GM13976 (cell line): Measurements from ENCODE around the gene CCDC187.

Experiments used
- DNase-seq: peaks from one replicate; pipeline ENCODE4 v3.0.0; 2012; ENCODE audit warnings: low spot score
- in situ Hi-C: fragments of 300-500 bp; cut with MboI; formaldehyde crosslinking; loops from one replicate; pipeline ENCODE4 v1.12.0; 2022; ENCODE audit warnings: low sequenced_read_pairs, mixed read lengths, inconsistent platforms; ENCODE audit not compliant: unreplicated experiment
- TF ChIP-seq, protein P1 (sequence below): IDR thresholded peaks from 2 replicates; pipeline ENCODE4 v1.5.1; 2012; ENCODE audit warnings: borderline replicate concordance, mild to moderate bottlenecking; ENCODE audit not compliant: insufficient read depth; ENCODE audit errors: extremely low read depth, missing control alignments, control extremely low read depth

CCDC187 gene

DNA sequence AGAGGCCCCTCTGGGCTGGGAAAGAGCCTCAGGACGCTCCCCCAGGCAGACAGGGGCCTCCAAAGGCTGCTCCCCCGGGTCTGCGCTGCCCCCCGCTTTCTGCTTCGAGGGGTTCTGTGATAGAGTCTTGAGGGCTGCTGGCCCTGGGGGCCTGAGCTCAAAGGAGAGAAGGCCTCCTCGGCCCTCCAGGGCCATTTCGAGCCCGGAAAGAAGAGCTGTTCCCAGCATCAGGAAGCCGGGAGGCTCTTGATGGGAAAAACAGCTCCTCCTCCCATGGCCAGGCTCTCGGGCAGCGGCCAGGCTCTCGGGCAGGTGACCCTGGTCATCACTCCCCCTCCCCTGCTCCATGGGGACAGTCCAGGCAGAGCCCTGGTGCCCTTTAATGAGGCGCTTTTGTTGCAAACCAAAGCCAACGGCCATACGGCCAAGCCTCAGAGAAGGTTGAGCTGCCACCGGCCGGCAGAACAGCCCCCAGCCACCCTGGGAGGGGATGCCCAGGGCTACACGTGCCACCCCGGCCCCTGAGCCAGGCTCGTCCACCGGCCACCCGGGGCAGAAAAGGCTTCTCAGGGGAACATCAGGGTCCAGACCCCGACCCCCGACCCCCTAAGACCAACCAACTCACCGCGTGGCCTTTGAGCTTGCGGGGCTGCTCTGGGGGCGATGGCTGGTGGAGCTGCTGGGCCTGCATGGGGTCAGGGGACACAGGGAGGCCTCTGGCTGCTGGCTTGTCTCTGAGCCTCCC is 42.0 kb downstream of the CCDC187 start:
- TF ChIP-seq, protein P1, sequence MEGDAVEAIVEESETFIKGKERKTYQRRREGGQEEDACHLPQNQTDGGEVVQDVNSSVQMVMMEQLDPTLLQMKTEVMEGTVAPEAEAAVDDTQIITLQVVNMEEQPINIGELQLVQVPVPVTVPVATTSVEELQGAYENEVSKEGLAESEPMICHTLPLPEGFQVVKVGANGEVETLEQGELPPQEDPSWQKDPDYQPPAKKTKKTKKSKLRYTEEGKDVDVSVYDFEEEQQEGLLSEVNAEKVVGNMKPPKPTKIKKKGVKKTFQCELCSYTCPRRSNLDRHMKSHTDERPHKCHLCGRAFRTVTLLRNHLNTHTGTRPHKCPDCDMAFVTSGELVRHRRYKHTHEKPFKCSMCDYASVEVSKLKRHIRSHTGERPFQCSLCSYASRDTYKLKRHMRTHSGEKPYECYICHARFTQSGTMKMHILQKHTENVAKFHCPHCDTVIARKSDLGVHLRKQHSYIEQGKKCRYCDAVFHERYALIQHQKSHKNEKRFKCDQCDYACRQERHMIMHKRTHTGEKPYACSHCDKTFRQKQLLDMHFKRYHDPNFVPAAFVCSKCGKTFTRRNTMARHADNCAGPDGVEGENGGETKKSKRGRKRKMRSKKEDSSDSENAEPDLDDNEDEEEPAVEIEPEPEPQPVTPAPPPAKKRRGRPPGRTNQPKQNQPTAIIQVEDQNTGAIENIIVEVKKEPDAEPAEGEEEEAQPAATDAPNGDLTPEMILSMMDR: no peak
- in situ Hi-C loops: no loop called here
- DNase-seq: no peak

DNA sequence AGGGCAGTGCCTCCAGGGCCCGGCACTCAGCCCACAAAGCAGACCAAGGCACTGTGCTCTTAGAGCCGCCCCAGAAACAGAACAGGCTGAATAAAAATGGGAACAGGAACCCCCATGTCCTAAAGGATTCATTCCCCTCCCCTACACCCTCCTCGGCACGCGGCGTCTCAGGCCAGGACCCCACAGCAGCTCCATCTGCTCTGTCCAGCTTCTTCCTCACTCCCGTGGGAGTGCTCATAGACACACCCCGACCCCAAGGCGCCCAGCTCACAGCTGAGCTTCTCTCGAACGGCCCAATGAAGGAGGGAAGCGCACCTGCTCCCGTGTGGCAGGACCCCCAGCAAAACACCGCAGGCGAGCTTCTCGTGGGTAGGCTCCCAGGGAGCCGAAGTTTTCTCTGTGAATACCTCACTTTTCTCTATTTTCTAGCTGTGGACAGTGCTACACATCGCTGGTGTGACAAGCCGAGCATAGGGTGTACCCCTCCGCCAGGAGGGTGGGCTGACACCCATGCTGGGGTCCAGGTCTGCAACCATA is 42.9 kb downstream of the CCDC187 start:
- no peak for DNase-seq
- in situ Hi-C loops: no loop called here
- TF ChIP-seq, protein P1: no peak

DNA sequence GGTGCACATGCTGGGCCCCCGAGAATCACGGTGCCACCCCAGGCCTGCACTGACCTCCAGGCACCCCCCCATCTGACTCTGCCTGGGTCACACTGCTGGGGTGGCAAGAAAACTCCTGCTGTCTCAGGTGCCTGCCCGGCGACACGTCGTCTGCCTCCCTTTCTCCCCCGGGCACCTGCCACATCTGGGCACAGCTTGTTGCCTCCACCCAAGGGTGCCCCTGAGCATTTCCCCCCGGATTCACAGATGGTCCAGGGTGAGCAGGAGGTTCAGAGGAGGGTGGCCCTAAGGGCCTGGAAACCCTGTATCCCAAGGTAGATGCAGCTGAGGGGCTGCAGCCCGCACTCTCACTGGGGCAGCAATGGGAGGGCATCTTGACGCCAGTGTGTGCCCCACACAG is 43.4 kb downstream of the CCDC187 start:
- TF ChIP-seq, protein P1: no peak
- DNase-seq: no peak
- in situ Hi-C loops: no loop called here

DNA sequence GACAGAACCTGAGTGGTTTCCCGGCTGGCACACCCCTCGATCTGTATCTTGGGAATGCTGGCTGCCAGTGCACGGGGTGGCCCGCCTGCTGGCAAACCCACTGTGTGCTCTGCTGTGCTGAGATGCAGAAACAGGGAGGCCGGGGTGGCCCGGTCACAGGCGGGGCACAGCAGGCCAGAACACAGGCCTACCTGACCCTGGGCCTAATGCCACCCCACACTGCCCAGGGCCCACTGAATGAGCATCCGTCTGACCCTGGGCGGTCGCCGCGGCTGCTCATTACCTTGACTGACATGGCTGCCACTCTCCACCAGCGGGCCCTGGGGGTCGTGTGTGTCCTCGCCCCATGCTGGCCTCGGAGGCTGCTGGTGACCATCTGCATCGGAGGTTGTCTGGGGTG is 44.1 kb downstream of the CCDC187 start:
- no peak for DNase-seq
- TF ChIP-seq, protein P1: no peak
- in situ Hi-C loops: no loop called here

DNA sequence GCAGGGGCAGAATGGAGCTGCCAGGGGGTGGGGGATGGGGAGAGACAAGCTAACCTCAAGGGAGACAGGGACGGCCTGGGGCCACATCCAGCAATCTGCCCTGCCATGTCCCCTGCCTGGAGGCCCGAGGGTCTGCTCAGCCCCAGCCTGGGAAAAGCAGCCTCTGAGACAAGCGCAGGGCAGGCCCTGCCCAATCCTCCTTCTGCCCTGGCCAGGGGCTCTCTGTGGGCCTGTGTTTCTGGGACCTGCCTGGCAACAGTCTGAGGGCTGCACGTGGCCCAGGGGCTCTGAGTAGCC is 44.4 kb downstream of the CCDC187 start:
- DNase-seq: no peak
- in situ Hi-C loops: no loop called here
- TF ChIP-seq, protein P1: no peak

DNA sequence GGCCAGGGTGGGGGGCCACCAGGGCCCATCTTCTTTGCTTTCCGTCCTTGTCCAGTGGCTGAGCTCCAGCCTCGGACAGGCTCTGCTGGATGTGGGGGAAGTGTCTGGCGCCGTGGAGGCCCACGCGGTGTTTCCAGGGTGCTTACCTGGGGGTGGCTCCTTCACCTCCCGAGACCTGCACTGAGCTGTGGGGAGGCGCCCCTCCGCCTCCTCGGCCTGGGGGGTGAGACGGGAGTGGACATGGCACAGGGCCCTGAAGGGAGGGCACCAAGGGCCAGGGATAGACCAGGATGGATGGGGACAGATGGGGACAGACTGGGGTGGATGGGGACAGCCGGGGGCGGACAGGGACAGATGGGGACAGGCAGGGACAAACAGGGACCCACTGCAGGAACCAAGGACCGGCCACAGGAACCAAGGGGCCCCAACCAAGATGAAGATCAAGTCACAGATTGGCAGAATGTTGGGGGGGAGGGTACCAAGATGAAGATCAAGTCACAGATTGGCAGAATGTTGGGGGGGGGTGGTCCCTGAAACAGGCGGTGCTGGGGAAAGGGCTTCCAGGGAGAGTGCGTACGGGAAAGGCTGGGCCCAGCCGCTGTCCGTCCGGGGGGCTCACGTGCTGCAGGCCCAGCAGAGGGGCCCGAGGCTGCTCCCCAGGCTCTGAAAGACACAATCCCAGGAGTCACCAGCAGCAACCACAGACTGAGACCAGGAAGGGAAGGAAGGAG is 44.9 kb downstream of the CCDC187 start:
- in situ Hi-C loops: no loop called here
- no peak for DNase-seq
- TF ChIP-seq, protein P1: no peak
